ENCODE results near the gene CLPSL2. TPM values are rescaled to one million over a fixed set of nuclear protein-coding genes. Genes with fewer than 3 reads are reported as not detected.

Gene CLPSL2
- total RNA-seq, 1 experiment from 2014 or later, result 1.7 TPM

DNA sequence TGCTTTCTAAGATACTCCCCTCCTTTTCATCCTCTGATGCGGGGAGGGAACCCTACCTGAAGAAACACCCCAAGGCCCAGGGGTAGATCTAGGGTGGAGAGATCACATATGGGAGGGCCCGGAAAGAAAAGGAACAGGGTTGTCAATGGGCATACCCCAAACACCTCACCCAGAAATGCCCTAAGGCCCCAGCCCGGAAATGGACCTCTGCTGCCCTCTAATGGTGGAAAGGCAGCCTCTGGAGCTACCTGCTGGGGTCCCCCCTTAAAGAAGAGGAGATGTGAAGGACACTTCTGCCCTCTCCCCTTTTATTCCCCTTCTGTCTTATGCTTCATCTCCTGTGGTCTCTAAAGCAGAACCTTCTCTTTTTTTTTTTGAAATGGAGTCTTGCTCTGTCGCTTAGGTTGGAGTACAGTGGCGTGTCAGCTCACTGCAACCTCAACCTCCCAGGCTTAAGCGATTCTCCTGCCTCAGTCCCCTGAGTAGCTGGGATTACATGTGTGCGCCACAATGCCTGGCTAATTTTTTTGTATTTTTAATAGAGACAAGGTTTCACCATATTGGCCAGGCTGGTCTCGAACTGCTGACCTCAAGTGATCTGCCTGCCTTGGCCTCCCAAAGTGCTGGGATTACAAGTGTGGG lies 40.0 kb upstream of the CLPSL2 start:
- TF ChIP-seq ELF1 (IDR thresholded peaks at IDR 0.05; ENCODE audit: borderline replicate concordance, low read depth), result no peak
- peak in 2 of 3 experiments; percentile 92 to 97; a peak in 4 of 6 replicates for TF ChIP-seq CTCF (IDR thresholded peaks at IDR 0.05 in 2 of 3, conservative IDR thresholded peaks at IDR 0.05 in 1 of 3; ENCODE audit: borderline replicate concordance in 1 of 3, insufficient read depth in 1 of 3, low read depth in 2 of 3, low read length in 2 of 3)
- POLR2A ChIA-PET, result interaction anchor here (0.5 to 1.3 kb wide), 5 partner anchors 21 to 1041 kb away, joined by 3 to 6 read pairs (median 3); no protein-coding TSS in a partner anchor
- Histone ChIP-seq H4K20me1 (ENCODE audit: insufficient read depth) (no peaks in the 10 kb centered on the region), H2AFZ (ENCODE audit: low read depth, low read length, poor library complexity, severe bottlenecking) (no peak overlapping the region), H3K9me2 (ENCODE audit: insufficient read depth) (no peaks in the 10 kb centered on the region), H3K4me1 (ENCODE audit: control insufficient read depth in 1 of 2, insufficient read depth in 2 of 2, low read length in 2 of 2) (peaks cover 24 to 33% of the 10 kb centered on the region in 2 experiments), H3K4me3 (replicated peaks in 1 of 2; ENCODE audit: low read depth in 1 of 2, low read length in 2 of 2) (no peak overlapping the region), H3K79me2 (ENCODE audit: insufficient read depth, low read length) (no peaks in the 10 kb centered on the region), H3K9ac (ENCODE audit: low read length) (no peak overlapping the region), H3K27me3 (ENCODE audit: insufficient read depth, low read length) (no peaks in the 10 kb centered on the region), H3K27ac (ENCODE audit: low read depth, low read length) (no peak overlapping the region), H3K9me3 (ENCODE audit: control insufficient read depth in 1 of 2, insufficient read depth in 1 of 2, low read depth in 1 of 2, low read length in 2 of 2) (no peaks in the 10 kb centered on the region), H3K4me2 (ENCODE audit: low read length) (no peak overlapping the region), H3K36me3 (ENCODE audit: control insufficient read depth in 1 of 2, insufficient read depth in 2 of 2, low read length in 2 of 2) (no peaks in the 10 kb centered on the region)
- BruUV-seq (replicated peaks), result no TSS peak
- ATAC-seq (peak; percentile 62), DNase-seq (ENCODE audit: low read depth, low spot score) (no peak)
- RAD21 ChIA-PET (ENCODE audit: low non-redundant PET in 1 of 2, low total read pairs in 2 of 2, uncharacterized antibody in 2 of 2, unreplicated experiment in 2 of 2), result interaction anchor here (0.8 to 2.5 kb wide), 6 partner anchors 50 to 215 kb away, joined by 3 to 20 read pairs (median 6); no protein-coding TSS in a partner anchor
- intact Hi-C loops (cut with micrococcal nuclease), result loop anchor here (1.0 to 2.0 kb wide), 2 partner anchors 152 to 440 kb away; partner anchors contain the start of gene DEF6
- CTCF ChIA-PET, result interaction anchor here (0.6 to 3.0 kb wide), 33 partner anchors 8 to 443 kb away, joined by 3 to 73 read pairs (median 4); no protein-coding TSS in a partner anchor

DNA sequence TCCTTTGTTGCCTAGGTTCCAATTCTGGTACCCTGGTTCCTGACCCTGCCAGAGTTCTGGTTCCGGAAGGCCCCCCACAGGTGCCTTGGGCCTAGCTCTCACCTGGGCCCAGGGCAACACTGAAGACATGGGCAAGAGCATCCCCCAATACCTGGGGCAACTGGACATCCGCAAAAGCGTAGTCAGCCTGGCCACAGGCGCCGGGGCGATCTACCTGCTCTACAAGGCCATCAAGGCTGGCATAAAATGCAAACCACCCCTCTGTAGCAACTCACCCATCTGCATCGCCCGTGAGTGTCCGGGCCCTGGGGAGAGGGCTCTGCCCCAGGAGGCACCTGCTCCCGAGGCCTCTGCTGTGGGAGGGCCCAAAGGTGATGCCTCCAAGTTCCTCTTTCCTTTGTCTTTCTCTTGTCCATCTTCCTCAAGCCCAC lies 39.4 kb upstream of the CLPSL2 start, which contains the start of gene ARMC12:
Gene ARMC12 (plus strand): TSS at position 51 of the 431 bp plus-strand sequence. CDS start 77 bp downstream, at position 128.
- H3K9ac ChIP-seq (ENCODE audit: low read length), result no peak within 1 kb of the TSS
- ChIA-PET RAD21 (ENCODE audit: low non-redundant PET in 1 of 2, low total read pairs in 2 of 2, uncharacterized antibody in 2 of 2, unreplicated experiment in 2 of 2) (interaction anchor here (1.0 to 2.5 kb wide), 5 partner anchors 153 to 215 kb away, joined by 3 to 20 read pairs (median 4); no protein-coding TSS in a partner anchor), CTCF (interaction anchor here (0.7 to 3.0 kb wide), 30 partner anchors 9 to 478 kb away, joined by 3 to 73 read pairs (median 4); partner anchors contain the start of gene DEF6), POLR2A (interaction anchor here (0.5 to 1.3 kb wide), 4 partner anchors 139 to 1040 kb away, joined by 3 to 6 read pairs (median 3); no protein-coding TSS in a partner anchor)
- peaks cover 24 to 28% of the 10 kb centered on the region in 2 experiments for H3K4me1 ChIP-seq (ENCODE audit: control insufficient read depth in 1 of 2, insufficient read depth in 2 of 2, low read length in 2 of 2)
- intact Hi-C loops (cut with micrococcal nuclease), result loop anchor here (1.0 to 2.0 kb wide), 3 partner anchors 153 to 440 kb away; partner anchors contain the start of gene DEF6
- H3K4me2 ChIP-seq (ENCODE audit: low read length), result no peak within 1 kb of the TSS
- H3K79me2 ChIP-seq (ENCODE audit: insufficient read depth, low read length), result no peaks in the 10 kb centered on the region
- no peaks in the 10 kb centered on the region for H3K9me3 ChIP-seq (ENCODE audit: control insufficient read depth in 1 of 2, insufficient read depth in 1 of 2, low read depth in 1 of 2, low read length in 2 of 2)
- H3K36me3 ChIP-seq (ENCODE audit: control insufficient read depth in 1 of 2, insufficient read depth in 2 of 2, low read length in 2 of 2), result no peaks in the 10 kb centered on the region
- no peak within 1 kb of the TSS; the same call in 1 of the 2 replicates for H3K27ac ChIP-seq (ENCODE audit: low read depth, low read length)
- H3K27me3 ChIP-seq (ENCODE audit: insufficient read depth, low read length), result no peaks in the 10 kb centered on the region
- DNase-seq (ENCODE audit: low read depth, low spot score), result no peak
- BruUV-seq (replicated peaks), result no TSS peak
- no peaks in the 10 kb centered on the region for H3K9me2 ChIP-seq (ENCODE audit: insufficient read depth)
- no peaks in the 10 kb centered on the region for H4K20me1 ChIP-seq (ENCODE audit: insufficient read depth)
- no peak within 1 kb of the TSS for H3K4me3 ChIP-seq (replicated peaks in 1 of 2; ENCODE audit: low read depth in 1 of 2, low read length in 2 of 2)
- H2AFZ ChIP-seq (ENCODE audit: low read depth, low read length, poor library complexity, severe bottlenecking), result peak within 1 kb of the TSS; percentile 83
- no peak; the same call in 1 of the 2 replicates for ATAC-seq
- TF ChIP-seq CBX3 (IDR thresholded peaks at IDR 0.05; ENCODE audit: low read depth) (no peak), ELF1 (IDR thresholded peaks at IDR 0.05; ENCODE audit: borderline replicate concordance, low read depth) (no peak), CTCF (IDR thresholded peaks at IDR 0.05 in 2 of 3, conservative IDR thresholded peaks at IDR 0.05 in 1 of 3; ENCODE audit: borderline replicate concordance in 1 of 3, insufficient read depth in 1 of 3, low read depth in 2 of 3, low read length in 2 of 3) (no peak), SRF (IDR thresholded peaks at IDR 0.05; ENCODE audit: low read depth) (no peak), ZFX (IDR thresholded peaks at IDR 0.05) (no peak; the same call in 1 of the 2 replicates), POLR2A (IDR thresholded peaks at IDR 0.05; ENCODE audit: borderline replicate concordance, extremely low read depth, insufficient read depth, insufficient read length) (no peak), REST (IDR thresholded peaks at IDR 0.05; ENCODE audit: low read depth) (no peak), EZH2phosphoT487 (IDR thresholded peaks at IDR 0.05; ENCODE audit: borderline replicate concordance) (no peak)
